ENCODE data around the gene SLFN5.

SLFN5 gene

DNA sequence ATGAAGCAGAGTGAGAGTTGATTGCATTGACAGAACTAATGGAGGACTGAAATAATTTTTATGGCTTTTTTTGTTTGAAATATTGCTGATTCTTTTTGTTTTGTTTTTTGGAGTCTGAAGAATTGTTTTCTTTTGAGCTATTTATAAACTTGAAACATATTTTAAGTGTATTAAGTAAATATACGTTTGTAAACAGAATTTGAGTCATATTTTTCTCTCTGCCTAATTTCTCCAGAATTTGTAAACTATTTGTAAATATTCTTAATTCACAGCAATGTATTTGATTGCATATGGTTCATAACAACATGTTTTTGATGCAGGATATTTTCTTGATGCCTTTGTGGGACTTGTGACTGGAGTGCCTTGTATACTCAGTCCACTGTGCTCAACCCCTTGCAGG, 79.9 kb downstream of the SLFN5 start:
- TF ChIP-seq, protein P1, sequence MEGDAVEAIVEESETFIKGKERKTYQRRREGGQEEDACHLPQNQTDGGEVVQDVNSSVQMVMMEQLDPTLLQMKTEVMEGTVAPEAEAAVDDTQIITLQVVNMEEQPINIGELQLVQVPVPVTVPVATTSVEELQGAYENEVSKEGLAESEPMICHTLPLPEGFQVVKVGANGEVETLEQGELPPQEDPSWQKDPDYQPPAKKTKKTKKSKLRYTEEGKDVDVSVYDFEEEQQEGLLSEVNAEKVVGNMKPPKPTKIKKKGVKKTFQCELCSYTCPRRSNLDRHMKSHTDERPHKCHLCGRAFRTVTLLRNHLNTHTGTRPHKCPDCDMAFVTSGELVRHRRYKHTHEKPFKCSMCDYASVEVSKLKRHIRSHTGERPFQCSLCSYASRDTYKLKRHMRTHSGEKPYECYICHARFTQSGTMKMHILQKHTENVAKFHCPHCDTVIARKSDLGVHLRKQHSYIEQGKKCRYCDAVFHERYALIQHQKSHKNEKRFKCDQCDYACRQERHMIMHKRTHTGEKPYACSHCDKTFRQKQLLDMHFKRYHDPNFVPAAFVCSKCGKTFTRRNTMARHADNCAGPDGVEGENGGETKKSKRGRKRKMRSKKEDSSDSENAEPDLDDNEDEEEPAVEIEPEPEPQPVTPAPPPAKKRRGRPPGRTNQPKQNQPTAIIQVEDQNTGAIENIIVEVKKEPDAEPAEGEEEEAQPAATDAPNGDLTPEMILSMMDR (IDR thresholded peaks at IDR 0.05; ENCODE audit: insufficient read depth, low read depth, low read length, missing control alignments): no peak
- H3K4me3 ChIP-seq (ENCODE audit: low read depth, low read length): no peak overlapping the region
- DNase-seq (ENCODE audit: low read depth): no peak
